Measurements from ENCODE around the gene C1orf141.

DNA sequence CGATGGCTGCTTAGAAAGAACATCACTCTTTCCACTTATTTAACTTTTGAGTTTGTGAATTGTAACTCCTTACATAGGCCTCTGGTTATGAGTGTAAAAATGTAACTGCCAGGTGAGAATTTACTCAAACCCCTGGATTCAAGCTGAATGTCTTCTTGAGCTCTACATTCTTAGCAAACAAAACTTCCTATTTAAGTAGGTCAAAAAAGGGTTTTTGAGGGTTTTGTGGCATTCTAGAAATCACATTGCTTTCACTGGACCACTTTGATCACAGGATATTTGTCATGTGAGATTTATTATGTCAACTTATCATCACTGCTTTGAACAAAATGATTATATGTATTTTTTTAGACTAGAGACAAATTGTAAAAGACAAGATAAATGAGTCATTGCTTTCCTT is 37.2 kb upstream of the C1orf141 start:
- TF ChIP-seq, protein P1, sequence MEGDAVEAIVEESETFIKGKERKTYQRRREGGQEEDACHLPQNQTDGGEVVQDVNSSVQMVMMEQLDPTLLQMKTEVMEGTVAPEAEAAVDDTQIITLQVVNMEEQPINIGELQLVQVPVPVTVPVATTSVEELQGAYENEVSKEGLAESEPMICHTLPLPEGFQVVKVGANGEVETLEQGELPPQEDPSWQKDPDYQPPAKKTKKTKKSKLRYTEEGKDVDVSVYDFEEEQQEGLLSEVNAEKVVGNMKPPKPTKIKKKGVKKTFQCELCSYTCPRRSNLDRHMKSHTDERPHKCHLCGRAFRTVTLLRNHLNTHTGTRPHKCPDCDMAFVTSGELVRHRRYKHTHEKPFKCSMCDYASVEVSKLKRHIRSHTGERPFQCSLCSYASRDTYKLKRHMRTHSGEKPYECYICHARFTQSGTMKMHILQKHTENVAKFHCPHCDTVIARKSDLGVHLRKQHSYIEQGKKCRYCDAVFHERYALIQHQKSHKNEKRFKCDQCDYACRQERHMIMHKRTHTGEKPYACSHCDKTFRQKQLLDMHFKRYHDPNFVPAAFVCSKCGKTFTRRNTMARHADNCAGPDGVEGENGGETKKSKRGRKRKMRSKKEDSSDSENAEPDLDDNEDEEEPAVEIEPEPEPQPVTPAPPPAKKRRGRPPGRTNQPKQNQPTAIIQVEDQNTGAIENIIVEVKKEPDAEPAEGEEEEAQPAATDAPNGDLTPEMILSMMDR (IDR thresholded peaks at IDR 0.05) = no peak
- no peak for TF ChIP-seq POLR2A (IDR thresholded peaks at IDR 0.05)

Measured in right lobe of liver (tissue), 4 donors.